Measurements from ENCODE around the gene SCN2A.

DNA sequence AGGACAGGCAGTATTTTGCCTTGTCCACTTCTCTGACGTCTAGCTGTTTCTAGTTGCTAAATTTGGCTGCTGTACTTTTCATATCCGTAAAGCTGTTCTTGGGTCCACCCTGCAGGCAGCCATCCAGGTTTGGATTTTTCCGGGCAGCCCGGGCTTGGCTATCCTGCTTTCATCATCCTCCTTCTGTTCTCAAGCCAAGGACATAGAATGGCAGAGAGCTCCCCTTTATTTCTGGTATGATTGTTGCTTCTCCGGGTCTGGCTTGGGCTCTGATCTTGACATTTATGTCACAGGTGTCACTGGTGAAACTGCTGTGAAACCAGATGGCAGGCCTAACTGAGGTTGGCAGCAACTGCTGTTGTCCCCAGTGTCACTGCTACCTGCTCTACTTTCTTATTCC is 35.5 kb downstream of the SCN2A start:
- TF ChIP-seq GATAD2B (conservative IDR thresholded peaks at IDR 0.05; ENCODE audit: low read depth) (no peak), NFYB (IDR thresholded peaks at IDR 0.05; ENCODE audit: insufficient read depth, low read depth, low read length) (no peak), HDAC2 (IDR thresholded peaks at IDR 0.05) (no peak), EZH2 (IDR thresholded peaks at IDR 0.05; ENCODE audit: borderline replicate concordance, control insufficient read depth, low read depth, low read length) (no peak), EP300 (IDR thresholded peaks at IDR 0.05; ENCODE audit: borderline replicate concordance in 1 of 2, control insufficient read depth in 1 of 2, low read depth in 2 of 2, low read length in 2 of 2) (no peak), GABPA (IDR thresholded peaks at IDR 0.05; ENCODE audit: low read depth) (no peak), DPF2 (IDR thresholded peaks at IDR 0.05) (no peak), POLR2A (IDR thresholded peaks at IDR 0.05; ENCODE audit: low read depth, low read length) (no peak), SMC3 (IDR thresholded peaks at IDR 0.05; ENCODE audit: borderline replicate concordance, low read length) (no peak), HCFC1 (IDR thresholded peaks at IDR 0.05; ENCODE audit: low read length) (no peak)
- TF ChIP-seq, protein P1, sequence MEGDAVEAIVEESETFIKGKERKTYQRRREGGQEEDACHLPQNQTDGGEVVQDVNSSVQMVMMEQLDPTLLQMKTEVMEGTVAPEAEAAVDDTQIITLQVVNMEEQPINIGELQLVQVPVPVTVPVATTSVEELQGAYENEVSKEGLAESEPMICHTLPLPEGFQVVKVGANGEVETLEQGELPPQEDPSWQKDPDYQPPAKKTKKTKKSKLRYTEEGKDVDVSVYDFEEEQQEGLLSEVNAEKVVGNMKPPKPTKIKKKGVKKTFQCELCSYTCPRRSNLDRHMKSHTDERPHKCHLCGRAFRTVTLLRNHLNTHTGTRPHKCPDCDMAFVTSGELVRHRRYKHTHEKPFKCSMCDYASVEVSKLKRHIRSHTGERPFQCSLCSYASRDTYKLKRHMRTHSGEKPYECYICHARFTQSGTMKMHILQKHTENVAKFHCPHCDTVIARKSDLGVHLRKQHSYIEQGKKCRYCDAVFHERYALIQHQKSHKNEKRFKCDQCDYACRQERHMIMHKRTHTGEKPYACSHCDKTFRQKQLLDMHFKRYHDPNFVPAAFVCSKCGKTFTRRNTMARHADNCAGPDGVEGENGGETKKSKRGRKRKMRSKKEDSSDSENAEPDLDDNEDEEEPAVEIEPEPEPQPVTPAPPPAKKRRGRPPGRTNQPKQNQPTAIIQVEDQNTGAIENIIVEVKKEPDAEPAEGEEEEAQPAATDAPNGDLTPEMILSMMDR (IDR thresholded peaks at IDR 0.05 in 2 of 3, conservative IDR thresholded peaks at IDR 0.05 in 1 of 3; ENCODE audit: control insufficient read depth in 2 of 3, extremely low read depth in 1 of 3, insufficient read depth in 1 of 3, low read depth in 3 of 3, low read length in 3 of 3), result no peak
- TF ChIP-seq, protein P2, sequence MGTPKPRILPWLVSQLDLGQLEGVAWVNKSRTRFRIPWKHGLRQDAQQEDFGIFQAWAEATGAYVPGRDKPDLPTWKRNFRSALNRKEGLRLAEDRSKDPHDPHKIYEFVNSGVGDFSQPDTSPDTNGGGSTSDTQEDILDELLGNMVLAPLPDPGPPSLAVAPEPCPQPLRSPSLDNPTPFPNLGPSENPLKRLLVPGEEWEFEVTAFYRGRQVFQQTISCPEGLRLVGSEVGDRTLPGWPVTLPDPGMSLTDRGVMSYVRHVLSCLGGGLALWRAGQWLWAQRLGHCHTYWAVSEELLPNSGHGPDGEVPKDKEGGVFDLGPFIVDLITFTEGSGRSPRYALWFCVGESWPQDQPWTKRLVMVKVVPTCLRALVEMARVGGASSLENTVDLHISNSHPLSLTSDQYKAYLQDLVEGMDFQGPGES (IDR thresholded peaks at IDR 0.05), result no peak
